GM12865 (cell line): ENCODE data around the gene TESK2.

Source experiments
- DNase-seq: peaks from one replicate; pipeline ENCODE4 v3.0.0; 2010; ENCODE audit warnings: low read depth
- H3K4me3 ChIP-seq: 2 replicates; pipeline ENCODE4 v1.5.1; 2011; ENCODE audit warnings: mild to moderate bottlenecking, low read depth, low read length, control low read depth
- CTCF ChIP-seq: IDR thresholded peaks from 2 replicates; pipeline ENCODE4 v1.5.1; 2011; ENCODE audit warnings: low read length, control low read depth, low read depth, inconsistent platforms; ENCODE audit not compliant: insufficient read depth; ENCODE audit errors: missing control alignments

TESK2 gene

GRCh38 chr1:45356186-45356585 lies 134.8 kb downstream of the TESK2 start:
- no peak for DNase-seq
- H3K4me3 ChIP-seq = no peak overlapping the region
- TF ChIP-seq CTCF = no peak

- TF ChIP-seq CTCF = no peak
- no peak for DNase-seq
- H3K4me3 ChIP-seq = no peak overlapping the region
Observed at GRCh38 chr1:45355683-45356082, 135.3 kb downstream of the TESK2 start.

GRCh38 chr1:45354838-45355237 lies 136.1 kb downstream of the TESK2 start:
- TF ChIP-seq CTCF = no peak
- no peak overlapping the region for H3K4me3 ChIP-seq
- DNase-seq = no peak

GRCh38 chr1:45353685-45354084 lies 137.3 kb downstream of the TESK2 start:
- DNase-seq = no peak
- TF ChIP-seq CTCF = no peak
- H3K4me3 ChIP-seq = no peak overlapping the region

GRCh38 chr1:45351508-45351907 lies 139.5 kb downstream of the TESK2 start:
- no peak for TF ChIP-seq CTCF
- H3K4me3 ChIP-seq = no peak overlapping the region
- no peak for DNase-seq

GRCh38 chr1:45348966-45349677 lies 141.8 kb downstream of the TESK2 start:
- DNase-seq = no peak
- TF ChIP-seq CTCF = no peak
- H3K4me3 ChIP-seq = no peak overlapping the region

GRCh38 chr1:45348609-45348965 lies 142.4 kb downstream of the TESK2 start:
- no peak overlapping the region for H3K4me3 ChIP-seq
- TF ChIP-seq CTCF = no peak
- DNase-seq = no peak
